Body of pancreas (tissue), 4 donors: Measurements from ENCODE around the gene ATXN3L. TPM values are rescaled to one million over a fixed set of nuclear protein-coding genes. Genes with fewer than 3 reads are reported as not detected.

Source experiments
- ATAC-seq: fragments of 150-250 bp; one replicate; pipeline ENCODE4 v1.9.1; 2016
- DNase-seq, 4 donors: peaks; one replicate each; pipeline ENCODE4 v3.0.0-alpha.2; 2019
- H3K27ac ChIP-seq, 4 donors: fragments of 200-600 bp; sonication (generic); 1 replicate in 3 of 4; 2 replicates in 1 of 4; pipeline versions ENCODE4 v1.5.1 to v1.6.1; 2016 to 2019; ENCODE audit warnings: mild to moderate bottlenecking in 1 of 4, mixed read lengths in 1 of 4, moderate library complexity in 1 of 4
- H3K27me3 ChIP-seq, 2 donors: fragments of 200-600 bp; sonication (generic); one replicate each; pipeline ENCODE4 v1.6.0; 2016; ENCODE audit warnings: mild to moderate bottlenecking in 1 of 2
- H3K36me3 ChIP-seq, 2 donors: fragments of 200-600 bp; sonication (generic); replicated peaks in 1 of 2; 2 replicates each; pipeline ENCODE4 v1.5.1; 2016; ENCODE audit warnings: low read depth in 2 of 2; ENCODE audit not compliant: insufficient read depth in 1 of 2
- H3K4me1 ChIP-seq: fragments of 200-600 bp; sonication (generic); one replicate; pipeline ENCODE4 v1.6.0; 2016
- H3K4me3 ChIP-seq, 2 donors: fragments of 200-600 bp; sonication (generic); 1 replicate in 1 of 2; 2 replicates in 1 of 2; pipeline ENCODE4 v1.5.1; 2016 to 2019
- H3K9me3 ChIP-seq, 3 donors: fragments of 200-600 bp; sonication (generic); 1 replicate in 2 of 3; 2 replicates in 1 of 3; pipeline ENCODE4 v1.5.1; 2016
- POLR2A ChIP-seq, 3 donors: fragments of 450-650 bp; IDR thresholded peaks; one replicate each; pipeline ENCODE4 v1.6.1; 2016; ENCODE audit warnings: antibody characterized with exemption in 3 of 3, mild to moderate bottlenecking in 2 of 3
- WGBS, 2 donors: methylation state at CpG; one replicate each; pipeline ENCODE4 v1.1.5; 2017; 5-methylcytosine and 5-hydroxymethylcytosine counted together
- intact Hi-C: fragments of 100-400 bp; cut with DNase I; formaldehyde crosslinking; loops from one replicate; pipeline ENCODE4 v1.15.1; 2023
- total RNA-seq, 2 donors: library from RNA; depleted of rRNA; stranded (reverse); fragments of >200 nt; gene quantifications; one replicate each; pipeline ENCODE4 v1.1.0, GENCODE V29; 2016
- TF ChIP-seq, protein P1 (sequence below), 7 experiments: fragments of 450-650 bp in 4 of 7; fragments of 200-600 bp in 3 of 7; sonication (generic) in 3 of 7; IDR thresholded peaks; one replicate each; pipeline ENCODE4 v1.5.1; 2016 to 2019; ENCODE audit warnings: antibody characterized with exemption in 7 of 7

Gene ATXN3L
- total RNA-seq, 2 donors from 2014 or later, result not detected

DNA sequence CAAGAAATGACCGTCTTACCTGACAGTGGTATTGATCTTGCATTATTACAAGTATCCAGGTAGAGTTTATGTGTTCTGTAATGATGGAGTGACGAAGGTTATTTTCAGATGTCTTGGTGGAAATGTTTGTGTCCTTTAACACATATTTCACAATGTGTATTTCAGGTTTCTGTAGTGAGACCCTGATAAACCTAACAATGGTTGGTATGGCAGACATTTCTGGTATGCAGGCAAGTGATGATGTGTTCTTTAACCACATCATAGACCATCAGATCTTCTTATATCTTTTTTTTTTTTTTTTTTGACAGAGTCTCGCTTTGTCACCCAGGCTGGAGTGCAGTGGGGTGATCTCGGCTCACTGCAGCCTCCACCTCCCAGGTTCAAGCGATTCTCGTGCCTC is 14.6 kb upstream of the ATXN3L start:
- no peaks in the 10 kb centered on the region for H3K27me3 ChIP-seq
- no peaks in the 10 kb centered on the region for H3K4me1 ChIP-seq
- H3K27ac ChIP-seq, result no peak overlapping the region
- TF ChIP-seq POLR2A (IDR thresholded peaks at IDR 0.05), result no peak
- TF ChIP-seq, protein P1, sequence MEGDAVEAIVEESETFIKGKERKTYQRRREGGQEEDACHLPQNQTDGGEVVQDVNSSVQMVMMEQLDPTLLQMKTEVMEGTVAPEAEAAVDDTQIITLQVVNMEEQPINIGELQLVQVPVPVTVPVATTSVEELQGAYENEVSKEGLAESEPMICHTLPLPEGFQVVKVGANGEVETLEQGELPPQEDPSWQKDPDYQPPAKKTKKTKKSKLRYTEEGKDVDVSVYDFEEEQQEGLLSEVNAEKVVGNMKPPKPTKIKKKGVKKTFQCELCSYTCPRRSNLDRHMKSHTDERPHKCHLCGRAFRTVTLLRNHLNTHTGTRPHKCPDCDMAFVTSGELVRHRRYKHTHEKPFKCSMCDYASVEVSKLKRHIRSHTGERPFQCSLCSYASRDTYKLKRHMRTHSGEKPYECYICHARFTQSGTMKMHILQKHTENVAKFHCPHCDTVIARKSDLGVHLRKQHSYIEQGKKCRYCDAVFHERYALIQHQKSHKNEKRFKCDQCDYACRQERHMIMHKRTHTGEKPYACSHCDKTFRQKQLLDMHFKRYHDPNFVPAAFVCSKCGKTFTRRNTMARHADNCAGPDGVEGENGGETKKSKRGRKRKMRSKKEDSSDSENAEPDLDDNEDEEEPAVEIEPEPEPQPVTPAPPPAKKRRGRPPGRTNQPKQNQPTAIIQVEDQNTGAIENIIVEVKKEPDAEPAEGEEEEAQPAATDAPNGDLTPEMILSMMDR (IDR thresholded peaks at IDR 0.05), result no peak
- WGBS, 2 donors, result 87 to 90% methylated on average over 6 of the region's 6 CpGs
- intact Hi-C loops, result no loop called here
- ATAC-seq (no peak), DNase-seq (no peak)
- H3K4me3 ChIP-seq, result no peak overlapping the region
- no peaks in the 10 kb centered on the region for H3K36me3 ChIP-seq
- H3K9me3 ChIP-seq, result no peaks in the 10 kb centered on the region

DNA sequence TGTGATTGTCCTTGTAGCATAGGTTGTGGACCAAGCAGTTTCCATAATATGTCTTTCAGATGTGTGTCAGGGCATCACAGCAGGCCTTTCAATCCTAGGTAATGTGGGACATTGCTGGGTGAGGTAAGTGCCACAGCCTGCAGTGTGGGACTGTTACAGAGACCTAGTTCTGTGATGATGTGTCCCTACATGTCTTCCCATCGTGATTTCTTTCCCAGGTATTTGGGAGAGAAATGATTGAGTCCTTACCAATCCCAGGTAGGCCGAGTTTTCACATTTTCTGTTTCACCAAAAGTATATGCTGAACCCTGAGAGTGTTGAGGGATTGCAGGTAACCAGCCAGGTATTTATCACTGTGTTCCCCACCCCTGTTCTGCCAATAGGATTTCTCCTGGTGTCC is 10.6 kb upstream of the ATXN3L start:
- Histone ChIP-seq H3K36me3 (no peaks in the 10 kb centered on the region), H3K4me3 (no peak overlapping the region), H3K27me3 (no peaks in the 10 kb centered on the region), H3K27ac (no peak overlapping the region), H3K4me1 (no peaks in the 10 kb centered on the region), H3K9me3 (no peaks in the 10 kb centered on the region)
- DNase-seq (no peak), ATAC-seq (no peak)
- WGBS, 2 donors, result 64 to 66% methylated on average over 2 of the region's 2 CpGs
- intact Hi-C loops, result no loop called here
- TF ChIP-seq, protein P1 (IDR thresholded peaks at IDR 0.05), result no peak
- TF ChIP-seq POLR2A (IDR thresholded peaks at IDR 0.05), result no peak

DNA sequence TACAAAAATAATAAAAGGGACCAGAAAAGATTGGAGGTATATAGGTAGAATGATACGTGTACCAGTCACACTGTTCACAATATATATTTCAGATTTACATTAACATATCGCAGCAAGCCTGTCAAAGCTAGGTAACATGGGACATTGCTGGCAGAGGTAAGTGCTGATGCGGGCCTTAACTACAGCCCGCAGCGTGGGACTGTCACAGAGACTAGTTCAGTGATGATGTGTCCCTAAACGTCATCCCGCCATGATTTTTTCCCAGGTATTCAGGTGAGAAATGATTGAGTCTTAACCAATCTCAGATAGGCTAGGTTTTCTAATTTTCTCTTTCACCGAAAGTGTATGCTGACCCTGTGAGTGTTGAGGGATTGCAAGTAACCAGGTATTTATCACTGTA is 7.8 kb upstream of the ATXN3L start:
- ATAC-seq (no peak), DNase-seq (no peak)
- Histone ChIP-seq H3K4me1 (no peaks in the 10 kb centered on the region), H3K27me3 (no peaks in the 10 kb centered on the region), H3K27ac (no peak overlapping the region), H3K9me3 (no peaks in the 10 kb centered on the region), H3K36me3 (no peaks in the 10 kb centered on the region), H3K4me3 (no peak overlapping the region)
- 93 to 100% methylated on average over 5 to 7 of the region's 8 CpGs for WGBS, 2 donors
- intact Hi-C loops, result no loop called here
- no peak for TF ChIP-seq POLR2A (IDR thresholded peaks at IDR 0.05)
- TF ChIP-seq, protein P1 (IDR thresholded peaks at IDR 0.05), result no peak

DNA sequence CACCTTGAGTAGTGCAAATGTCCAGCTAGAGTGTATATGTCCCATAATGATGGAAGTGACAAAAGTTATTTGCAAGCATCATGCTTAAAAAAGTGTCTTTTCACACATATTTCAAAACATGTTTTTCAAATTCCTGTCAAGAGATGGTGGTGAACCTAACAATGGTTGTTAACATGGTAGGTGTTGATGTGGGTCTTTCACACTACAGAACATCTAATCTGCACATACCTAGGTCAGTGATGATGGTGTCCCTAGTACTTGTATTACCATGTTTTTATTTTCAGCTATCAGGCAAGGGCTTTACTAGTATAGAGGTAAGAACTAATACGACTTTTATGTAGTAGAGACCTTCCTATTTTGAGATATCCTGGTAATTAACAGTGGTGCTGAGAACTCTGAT is 3.4 kb upstream of the ATXN3L start:
- Histone ChIP-seq H3K4me1 (no peaks in the 10 kb centered on the region), H3K4me3 (no peak overlapping the region), H3K36me3 (no peaks in the 10 kb centered on the region), H3K27ac (no peak overlapping the region), H3K27me3 (no peaks in the 10 kb centered on the region), H3K9me3 (no peaks in the 10 kb centered on the region)
- 79 to 80% methylated on average over 1 of the region's 1 CpG for WGBS, 2 donors
- TF ChIP-seq, protein P1 (IDR thresholded peaks at IDR 0.05), result no peak
- TF ChIP-seq POLR2A (IDR thresholded peaks at IDR 0.05), result no peak
- intact Hi-C loops, result no loop called here
- no peak for ATAC-seq
- DNase-seq, result no peak

DNA sequence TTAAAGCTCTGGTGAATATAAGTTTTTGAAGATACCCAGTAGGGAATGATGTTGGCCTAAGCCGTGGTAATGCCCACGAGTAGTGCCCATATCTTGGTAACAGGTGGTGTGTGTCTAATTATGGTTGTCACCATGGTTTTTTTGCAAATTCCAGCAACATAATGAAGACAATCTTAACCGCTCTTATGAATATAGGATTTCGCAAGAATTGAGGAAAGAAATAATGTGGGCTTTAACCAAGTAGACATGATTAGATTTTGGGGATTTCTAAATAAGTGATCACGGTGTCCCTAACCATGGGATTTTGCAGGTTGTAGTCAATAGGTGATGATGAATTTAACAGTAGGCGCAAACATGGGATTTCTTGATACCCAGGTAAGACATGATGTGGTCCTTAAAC is 2.5 kb downstream of the ATXN3L start:
- intact Hi-C loops, result no loop called here
- Histone ChIP-seq H3K4me3 (no peak overlapping the region), H3K36me3 (no peaks in the 10 kb centered on the region), H3K9me3 (no peaks in the 10 kb centered on the region), H3K4me1 (no peaks in the 10 kb centered on the region), H3K27ac (no peak overlapping the region), H3K27me3 (no peaks in the 10 kb centered on the region)
- ATAC-seq (no peak), DNase-seq (no peak)
- TF ChIP-seq, protein P1 (IDR thresholded peaks at IDR 0.05), result no peak
- no peak for TF ChIP-seq POLR2A (IDR thresholded peaks at IDR 0.05)
- WGBS, 2 donors, result 88 to 94% methylated on average over 6 of the region's 6 CpGs
